Esophagus (tissue), 2 donors: ENCODE data around the gene SLC4A4. TPM values are rescaled to one million over a fixed set of nuclear protein-coding genes. Genes with fewer than 3 reads are reported as not detected.

Experiments
- H3K27ac ChIP-seq, 2 donors: one replicate each; pipeline ENCODE4 v1.5.1; 2013; ENCODE audit warnings: low read depth in 2 of 2, mild to moderate bottlenecking in 2 of 2, inconsistent platforms in 1 of 2, low read length in 1 of 2, moderate library complexity in 1 of 2
- H3K27me3 ChIP-seq, 2 donors: one replicate each; pipeline ENCODE4 v1.6.1; 2013; ENCODE audit warnings: low read length in 2 of 2, control low read depth in 1 of 2, mild to moderate bottlenecking in 1 of 2; ENCODE audit not compliant: insufficient read depth in 2 of 2, control insufficient read depth in 1 of 2
- H3K36me3 ChIP-seq, 2 donors: one replicate each; pipeline ENCODE4 v1.6.1; 2013; ENCODE audit warnings: low read length in 1 of 2; ENCODE audit not compliant: control insufficient read depth in 2 of 2, insufficient read depth in 2 of 2
- H3K4me1 ChIP-seq, 2 donors: one replicate each; pipeline ENCODE4 v1.6.1; 2013; ENCODE audit warnings: low read length in 1 of 2; ENCODE audit not compliant: control insufficient read depth in 2 of 2, insufficient read depth in 2 of 2
- H3K4me3 ChIP-seq, 2 donors: one replicate each; pipeline ENCODE4 v1.5.1; 2013; ENCODE audit warnings: low read length in 2 of 2, mild to moderate bottlenecking in 2 of 2, low read depth in 1 of 2, moderate library complexity in 1 of 2
- H3K9me3 ChIP-seq, 2 donors: one replicate each; pipeline ENCODE4 v1.6.1; 2013; ENCODE audit warnings: mild to moderate bottlenecking in 2 of 2, low read depth in 1 of 2, low read length in 1 of 2, moderate library complexity in 1 of 2; ENCODE audit not compliant: control insufficient read depth in 2 of 2, insufficient read depth in 1 of 2
- WGBS, 2 donors: extraction: QIAGEN DNeasy Blood & Tissue Kit; methylation state at CpG; one replicate each; pipeline ENCODE4 v1.1.7; 2013; 5-methylcytosine and 5-hydroxymethylcytosine counted together
- polyA plus RNA-seq, 2 donors: library from polyadenylated mRNA; stranded (reverse); fragments of 200-250 nt; gene quantifications; one replicate each; pipeline ENCODE4 v1.2.3, GENCODE V29; 2013
- donor health status: healthy with polysubstance abuse.
- donor health status: Bipolar disorder and iron deficiency.

Gene SLC4A4
- polyA plus RNA-seq, 2 donors: 0.39 to 0.75 TPM

- H3K27ac ChIP-seq: no peak overlapping the region
- H3K4me3 ChIP-seq: no peak overlapping the region
- WGBS, 2 donors: 70 to 72% methylated on average over 1 of the region's 1 CpG
- H3K9me3 ChIP-seq: no peaks in the 10 kb centered on the region
- H3K27me3 ChIP-seq: no peaks in the 10 kb centered on the region
- no peaks in the 10 kb centered on the region for H3K4me1 ChIP-seq
- no peaks in the 10 kb centered on the region for H3K36me3 ChIP-seq
These were observed 16.2 kb downstream of the SLC4A4 start for GRCh38 chr4:71355045-71355444.

- no peaks in the 10 kb centered on the region for H3K36me3 ChIP-seq
- H3K9me3 ChIP-seq: no peaks in the 10 kb centered on the region
- H3K4me3 ChIP-seq: no peak overlapping the region
- H3K27me3 ChIP-seq: no peaks in the 10 kb centered on the region
- no peaks in the 10 kb centered on the region for H3K4me1 ChIP-seq
- H3K27ac ChIP-seq: no peak overlapping the region
These were observed 17.2 kb downstream of the SLC4A4 start for GRCh38 chr4:71355971-71356370.

- H3K4me1 ChIP-seq: no peaks in the 10 kb centered on the region
- no peaks in the 10 kb centered on the region for H3K36me3 ChIP-seq
- H3K27me3 ChIP-seq: no peaks in the 10 kb centered on the region
- H3K4me3 ChIP-seq: no peak overlapping the region
- WGBS, 2 donors: 70 to 75% methylated on average over 6 of the region's 6 CpGs
- no peak overlapping the region for H3K27ac ChIP-seq
- H3K9me3 ChIP-seq: no peaks in the 10 kb centered on the region
These were observed 18.3 kb downstream of the SLC4A4 start for GRCh38 chr4:71356924-71357663.

GRCh38 chr4:71360844-71361243 is 22.0 kb downstream of the SLC4A4 start:
- peaks cover 0 to 2% of the 10 kb centered on the region in 2 donors for H3K27me3 ChIP-seq
- WGBS, 2 donors: 91 to 93% methylated on average over 12 of the region's 12 CpGs

GRCh38 chr4:71361476-71361875 is 22.7 kb downstream of the SLC4A4 start:
- H3K4me3 ChIP-seq: no peak overlapping the region
- H3K27me3 ChIP-seq: peaks cover 0 to 2% of the 10 kb centered on the region in 2 donors
- H3K36me3 ChIP-seq: no peaks in the 10 kb centered on the region
- H3K4me1 ChIP-seq: no peaks in the 10 kb centered on the region
- no peak overlapping the region for H3K27ac ChIP-seq
- H3K9me3 ChIP-seq: no peaks in the 10 kb centered on the region

More at GRCh38 chr4:71360844-71361243, 22.0 kb downstream of the SLC4A4 start:
- no peaks in the 10 kb centered on the region for H3K36me3 ChIP-seq
- no peak overlapping the region for H3K27ac ChIP-seq
- no peaks in the 10 kb centered on the region for H3K4me1 ChIP-seq
- no peaks in the 10 kb centered on the region for H3K9me3 ChIP-seq
- H3K4me3 ChIP-seq: no peak overlapping the region

GRCh38 chr4:71366766-71367165 is 27.9 kb downstream of the SLC4A4 start:
- peaks cover 0 to 2% of the 10 kb centered on the region in 2 donors for H3K27me3 ChIP-seq
- no peak overlapping the region for H3K4me3 ChIP-seq
- H3K9me3 ChIP-seq: no peaks in the 10 kb centered on the region
- WGBS, 2 donors: 84 to 88% methylated on average over 3 of the region's 3 CpGs
- H3K4me1 ChIP-seq: no peaks in the 10 kb centered on the region
- no peaks in the 10 kb centered on the region for H3K36me3 ChIP-seq
- no peak overlapping the region for H3K27ac ChIP-seq

- Histone ChIP-seq H3K4me3 (no peak overlapping the region), H3K27ac (no peak overlapping the region), H3K27me3 (peaks cover 0 to 2% of the 10 kb centered on the region in 2 donors), H3K4me1 (no peaks in the 10 kb centered on the region), H3K9me3 (no peaks in the 10 kb centered on the region), H3K36me3 (no peaks in the 10 kb centered on the region)
- 83 to 85% methylated on average over 2 of the region's 2 CpGs for WGBS, 2 donors
These were observed 28.7 kb downstream of the SLC4A4 start for GRCh38 chr4:71367546-71367945.

- Histone ChIP-seq H3K9me3 (no peaks in the 10 kb centered on the region), H3K4me3 (no peak overlapping the region), H3K36me3 (no peaks in the 10 kb centered on the region), H3K27me3 (no peaks in the 10 kb centered on the region), H3K4me1 (no peaks in the 10 kb centered on the region), H3K27ac (no peak overlapping the region)
- WGBS, 2 donors: 95% methylated on average over 12 of the region's 12 CpGs
These were observed 30.1 kb downstream of the SLC4A4 start for GRCh38 chr4:71368906-71369305.

- no peaks in the 10 kb centered on the region for H3K27me3 ChIP-seq
- H3K36me3 ChIP-seq: no peaks in the 10 kb centered on the region
- no peak overlapping the region for H3K27ac ChIP-seq
These were observed 30.7 kb downstream of the SLC4A4 start for GRCh38 chr4:71369536-71369935.

GRCh38 chr4:71375494-71375893 is 36.7 kb downstream of the SLC4A4 start:
- no peaks in the 10 kb centered on the region for H3K36me3 ChIP-seq
- H3K27me3 ChIP-seq: no peaks in the 10 kb centered on the region
- H3K9me3 ChIP-seq: no peaks in the 10 kb centered on the region
- H3K4me1 ChIP-seq: no peaks in the 10 kb centered on the region
- no peak overlapping the region for H3K27ac ChIP-seq
- WGBS, 2 donors: 93 to 97% methylated on average over 2 of the region's 2 CpGs
- no peak overlapping the region for H3K4me3 ChIP-seq

More at GRCh38 chr4:71369536-71369935, 30.7 kb downstream of the SLC4A4 start:
- H3K4me3 ChIP-seq: no peak overlapping the region
- no peaks in the 10 kb centered on the region for H3K4me1 ChIP-seq
- no peaks in the 10 kb centered on the region for H3K9me3 ChIP-seq
